ENCODE measurements around the gene LRMDA. TPM values are rescaled to one million over a fixed set of nuclear protein-coding genes. Genes with fewer than 3 reads are reported as not detected.

LRMDA gene
- total RNA-seq, 1 donor from 2014 or later = 19.4 TPM

DNA sequence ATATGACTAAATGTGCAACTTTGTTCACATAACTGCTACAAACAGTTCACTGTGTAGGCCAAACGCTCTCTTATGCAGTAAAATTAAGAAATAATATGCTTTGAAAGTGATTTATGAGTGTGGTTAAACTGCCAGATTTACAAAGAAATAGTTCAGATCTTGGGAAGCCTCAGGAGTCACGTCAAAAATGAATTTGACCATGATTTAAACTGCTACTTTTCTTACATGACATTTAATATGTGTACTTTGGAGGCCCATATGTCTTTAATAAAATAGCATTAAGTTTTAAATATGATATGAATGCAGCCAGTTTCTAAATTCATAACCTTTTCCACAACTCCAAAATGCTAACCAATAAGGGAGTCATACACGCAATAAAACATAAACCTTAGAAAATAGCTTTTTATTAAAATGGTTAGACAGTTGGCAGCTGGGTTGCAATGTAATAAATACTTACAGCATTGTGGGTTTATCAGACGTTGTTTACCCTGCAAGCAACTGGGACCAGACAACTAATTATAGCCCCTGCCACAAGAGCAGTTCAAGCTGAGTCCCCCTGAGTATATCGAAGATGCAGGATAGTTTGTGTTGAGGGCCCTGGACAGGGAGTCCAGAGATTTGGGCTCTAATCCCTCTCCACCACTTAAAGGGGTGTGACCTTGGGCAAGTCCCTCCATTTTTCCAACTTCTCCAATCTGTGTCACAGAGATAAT, 640.4 kb downstream of the LRMDA start:
- H3K4me1 Mint-ChIP-seq (ENCODE audit: unreplicated experiment) = no peaks in the 10 kb centered on the region
- peaks cover 10% of the 10 kb centered on the region for H3K9me3 Mint-ChIP-seq (ENCODE audit: unreplicated experiment)
- H3K4me3 Mint-ChIP-seq (ENCODE audit: unreplicated experiment) = no peak overlapping the region
- DNase-seq (ENCODE audit: low spot score) = no peak
- TF ChIP-seq, protein P1, sequence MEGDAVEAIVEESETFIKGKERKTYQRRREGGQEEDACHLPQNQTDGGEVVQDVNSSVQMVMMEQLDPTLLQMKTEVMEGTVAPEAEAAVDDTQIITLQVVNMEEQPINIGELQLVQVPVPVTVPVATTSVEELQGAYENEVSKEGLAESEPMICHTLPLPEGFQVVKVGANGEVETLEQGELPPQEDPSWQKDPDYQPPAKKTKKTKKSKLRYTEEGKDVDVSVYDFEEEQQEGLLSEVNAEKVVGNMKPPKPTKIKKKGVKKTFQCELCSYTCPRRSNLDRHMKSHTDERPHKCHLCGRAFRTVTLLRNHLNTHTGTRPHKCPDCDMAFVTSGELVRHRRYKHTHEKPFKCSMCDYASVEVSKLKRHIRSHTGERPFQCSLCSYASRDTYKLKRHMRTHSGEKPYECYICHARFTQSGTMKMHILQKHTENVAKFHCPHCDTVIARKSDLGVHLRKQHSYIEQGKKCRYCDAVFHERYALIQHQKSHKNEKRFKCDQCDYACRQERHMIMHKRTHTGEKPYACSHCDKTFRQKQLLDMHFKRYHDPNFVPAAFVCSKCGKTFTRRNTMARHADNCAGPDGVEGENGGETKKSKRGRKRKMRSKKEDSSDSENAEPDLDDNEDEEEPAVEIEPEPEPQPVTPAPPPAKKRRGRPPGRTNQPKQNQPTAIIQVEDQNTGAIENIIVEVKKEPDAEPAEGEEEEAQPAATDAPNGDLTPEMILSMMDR (IDR thresholded peaks at IDR 0.05; ENCODE audit: unreplicated experiment) = no peak
- peaks cover 18% of the 10 kb centered on the region for H3K36me3 Mint-ChIP-seq (ENCODE audit: low read depth, unreplicated experiment)
- H3K27ac Mint-ChIP-seq (ENCODE audit: unreplicated experiment) = no peak overlapping the region
- H3K27me3 Mint-ChIP-seq (ENCODE audit: unreplicated experiment) = no peaks in the 10 kb centered on the region

- TF ChIP-seq, protein P1 (IDR thresholded peaks at IDR 0.05; ENCODE audit: unreplicated experiment) = no peak
- H3K27ac Mint-ChIP-seq (ENCODE audit: unreplicated experiment) = no peak overlapping the region
- no peaks in the 10 kb centered on the region for H3K27me3 Mint-ChIP-seq (ENCODE audit: unreplicated experiment)
- H3K4me1 Mint-ChIP-seq (ENCODE audit: unreplicated experiment) = no peaks in the 10 kb centered on the region
- peaks cover 6% of the 10 kb centered on the region for H3K9me3 Mint-ChIP-seq (ENCODE audit: unreplicated experiment)
- peaks cover 13% of the 10 kb centered on the region for H3K36me3 Mint-ChIP-seq (ENCODE audit: low read depth, unreplicated experiment)
- no peak overlapping the region for H3K4me3 Mint-ChIP-seq (ENCODE audit: unreplicated experiment)
- no peak for DNase-seq (ENCODE audit: low spot score)
Observed at GRCh38 chr10:76072384-76072783, 641.0 kb downstream of the LRMDA start.

DNA sequence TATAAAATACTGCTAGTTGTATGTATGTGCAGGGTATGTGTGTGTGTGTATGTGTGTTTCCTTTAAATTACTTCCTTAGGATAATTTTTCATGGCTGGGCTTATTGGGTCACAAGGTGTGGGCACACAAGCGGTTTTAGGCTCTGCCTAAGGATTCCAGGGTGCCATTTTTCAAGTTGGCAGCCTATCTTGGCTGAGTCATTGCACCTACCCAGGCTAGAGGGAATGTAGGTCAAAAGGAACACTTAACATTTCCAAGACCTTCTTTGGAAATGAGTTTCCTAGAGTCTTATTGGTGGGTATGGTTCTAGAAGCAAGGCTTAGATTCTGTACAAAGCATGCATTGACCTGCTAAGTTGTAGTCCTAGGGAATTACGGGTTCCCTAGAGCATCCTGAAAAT, 642.1 kb downstream of the LRMDA start:
- Mint-ChIP-seq H3K4me1 (ENCODE audit: unreplicated experiment) (no peaks in the 10 kb centered on the region), H3K36me3 (ENCODE audit: low read depth, unreplicated experiment) (peaks cover 5% of the 10 kb centered on the region), H3K27ac (ENCODE audit: unreplicated experiment) (no peak overlapping the region), H3K27me3 (ENCODE audit: unreplicated experiment) (no peaks in the 10 kb centered on the region), H3K9me3 (ENCODE audit: unreplicated experiment) (peaks cover 6% of the 10 kb centered on the region), H3K4me3 (ENCODE audit: unreplicated experiment) (no peak overlapping the region)
- TF ChIP-seq, protein P1 (IDR thresholded peaks at IDR 0.05; ENCODE audit: unreplicated experiment) = no peak
- no peak for DNase-seq (ENCODE audit: low spot score)

DNA sequence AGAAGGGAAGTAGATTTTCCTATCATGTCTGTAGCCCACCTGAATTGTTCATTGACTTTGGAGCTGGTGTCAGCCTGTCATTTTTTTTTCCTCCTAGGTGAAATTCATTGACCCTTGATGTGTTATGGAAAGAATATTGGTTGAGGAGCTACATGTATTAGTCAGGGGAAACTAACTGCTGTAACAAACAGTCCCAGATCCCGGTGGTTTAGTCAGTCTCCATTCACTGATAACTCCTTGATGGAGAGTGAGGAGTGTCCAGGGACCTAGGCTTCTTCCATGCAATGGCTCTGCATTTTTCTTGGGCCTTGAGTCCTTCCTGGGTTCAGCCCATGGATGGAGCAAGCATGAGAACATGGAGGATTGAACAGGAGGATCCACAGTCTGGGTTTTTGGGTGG, 643.2 kb downstream of the LRMDA start:
- Mint-ChIP-seq H3K27ac (ENCODE audit: unreplicated experiment) (no peak overlapping the region), H3K4me3 (ENCODE audit: unreplicated experiment) (no peak overlapping the region), H3K4me1 (ENCODE audit: unreplicated experiment) (no peaks in the 10 kb centered on the region), H3K36me3 (ENCODE audit: low read depth, unreplicated experiment) (no peaks in the 10 kb centered on the region), H3K27me3 (ENCODE audit: unreplicated experiment) (no peaks in the 10 kb centered on the region), H3K9me3 (ENCODE audit: unreplicated experiment) (peaks cover 5% of the 10 kb centered on the region)
- DNase-seq (ENCODE audit: low spot score) = no peak
- TF ChIP-seq, protein P1 (IDR thresholded peaks at IDR 0.05; ENCODE audit: unreplicated experiment) = no peak

DNA sequence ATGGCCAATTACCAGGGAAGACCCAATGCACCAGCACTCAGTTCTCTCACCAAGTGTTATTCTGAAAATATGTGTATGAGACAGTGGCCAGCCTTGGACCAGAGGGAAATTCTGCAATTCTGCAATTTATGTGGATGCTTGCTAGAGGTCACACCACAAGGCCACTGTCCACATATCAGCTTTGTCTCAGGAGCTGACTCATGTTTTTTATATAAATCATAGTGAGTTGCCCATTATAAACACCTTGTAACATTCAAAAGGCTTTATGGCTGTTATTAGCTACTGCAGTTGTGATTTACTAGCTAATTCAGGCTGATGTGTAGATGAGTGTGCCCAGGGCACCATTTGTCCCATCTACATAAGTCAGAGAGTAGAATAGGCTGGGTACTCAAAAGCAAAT, 649.0 kb downstream of the LRMDA start:
- Mint-ChIP-seq H3K27me3 (ENCODE audit: unreplicated experiment) (no peaks in the 10 kb centered on the region), H3K27ac (ENCODE audit: unreplicated experiment) (no peak overlapping the region), H3K4me3 (ENCODE audit: unreplicated experiment) (no peak overlapping the region), H3K9me3 (ENCODE audit: unreplicated experiment) (no peaks in the 10 kb centered on the region), H3K4me1 (ENCODE audit: unreplicated experiment) (peaks cover 6% of the 10 kb centered on the region), H3K36me3 (ENCODE audit: low read depth, unreplicated experiment) (no peaks in the 10 kb centered on the region)
- DNase-seq (ENCODE audit: low spot score) = no peak
- TF ChIP-seq, protein P1 (IDR thresholded peaks at IDR 0.05; ENCODE audit: unreplicated experiment) = no peak
